ENCODE data around the gene SETBP1. TPM values are rescaled to one million over a fixed set of nuclear protein-coding genes. Genes with fewer than 3 reads are reported as not detected.

The SETBP1 gene
- total and polyA plus RNA-seq, 2 of the 8 experiments (the other 6 are each of a cell fraction or from before 2014, with no cell fraction given), result 2.0 to 6.5 TPM

DNA sequence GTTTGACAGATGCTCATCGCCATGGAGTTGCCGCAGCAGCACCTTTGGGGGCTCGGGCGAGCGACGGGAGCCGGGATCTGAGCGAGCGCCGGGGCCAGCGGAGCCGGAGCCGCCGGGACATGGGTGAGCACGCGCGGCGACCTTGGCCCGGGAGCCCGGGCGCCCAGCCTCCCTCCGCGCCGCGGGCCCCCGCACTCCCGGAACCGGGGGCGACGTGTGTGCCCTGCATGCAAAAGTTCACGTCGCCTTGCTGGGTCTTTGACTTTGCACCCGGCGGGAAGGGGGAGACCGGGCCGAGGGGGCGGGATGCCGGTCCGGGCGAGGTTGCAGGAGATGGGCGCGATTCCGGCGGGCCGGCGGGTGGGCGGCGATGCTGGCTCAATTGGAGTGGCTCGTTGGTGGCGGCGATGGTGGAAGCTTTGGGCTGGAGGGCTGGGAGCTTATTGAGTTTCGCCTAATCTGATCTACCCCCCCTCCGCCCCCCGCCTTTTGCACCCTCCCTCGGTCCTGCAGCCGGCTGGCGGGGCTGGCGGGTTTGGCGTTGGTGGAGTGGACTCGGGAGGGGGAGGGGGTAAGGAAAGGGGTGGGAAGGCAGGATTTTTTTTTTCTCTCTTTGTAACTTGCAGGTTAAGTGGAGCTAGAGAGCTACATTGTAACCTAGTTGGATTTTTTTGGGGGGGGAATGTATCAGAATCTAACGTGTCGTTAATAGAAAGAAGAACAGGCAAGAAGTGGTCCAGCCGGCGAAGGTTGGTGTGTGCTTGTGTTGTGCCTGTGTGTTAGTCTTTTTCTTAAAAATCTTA is at the start of gene SETBP1 (continued):
- no peak for TF ChIP-seq FOSL1 (IDR thresholded peaks at IDR 0.05; ENCODE audit: insufficient read depth, low read depth, low read length)
- no peak for TF ChIP-seq POLR2AphosphoS5 (IDR thresholded peaks at IDR 0.05; ENCODE audit: low read depth, low read length)
- TF ChIP-seq SIRT6 (IDR thresholded peaks at IDR 0.05; ENCODE audit: low read length), result no peak
- TF ChIP-seq TAF1 (IDR thresholded peaks at IDR 0.05; ENCODE audit: low read depth, low read length), result peak; percentile 60; the same call in 1 of the 2 replicates
- no peak for TF ChIP-seq GABPA (IDR thresholded peaks at IDR 0.05; ENCODE audit: borderline replicate concordance, insufficient read depth, low read length)
- TF ChIP-seq POLR2A (IDR thresholded peaks at IDR 0.05; ENCODE audit: control extremely low read depth in 1 of 2, low read depth in 2 of 2, low read length in 2 of 2), result peak in 1 of 2 experiments; percentile 47; a peak in 1 of 3 replicates
- TF ChIP-seq HDAC6 (IDR thresholded peaks at IDR 0.05; ENCODE audit: low read depth, low read length), result no peak
- no peak for TF ChIP-seq JUND (IDR thresholded peaks at IDR 0.05; ENCODE audit: low read length)
- no peak for TF ChIP-seq TEAD4 (IDR thresholded peaks at IDR 0.05; ENCODE audit: low read depth, low read length)
- peak; percentile 40; the same call in 1 of the 2 replicates for TF ChIP-seq PHF8 (conservative IDR thresholded peaks at IDR 0.05; ENCODE audit: low read depth, low read length)

All from H1 (cell line).